ENCODE data around the gene GRHPR.

Gene GRHPR

DNA sequence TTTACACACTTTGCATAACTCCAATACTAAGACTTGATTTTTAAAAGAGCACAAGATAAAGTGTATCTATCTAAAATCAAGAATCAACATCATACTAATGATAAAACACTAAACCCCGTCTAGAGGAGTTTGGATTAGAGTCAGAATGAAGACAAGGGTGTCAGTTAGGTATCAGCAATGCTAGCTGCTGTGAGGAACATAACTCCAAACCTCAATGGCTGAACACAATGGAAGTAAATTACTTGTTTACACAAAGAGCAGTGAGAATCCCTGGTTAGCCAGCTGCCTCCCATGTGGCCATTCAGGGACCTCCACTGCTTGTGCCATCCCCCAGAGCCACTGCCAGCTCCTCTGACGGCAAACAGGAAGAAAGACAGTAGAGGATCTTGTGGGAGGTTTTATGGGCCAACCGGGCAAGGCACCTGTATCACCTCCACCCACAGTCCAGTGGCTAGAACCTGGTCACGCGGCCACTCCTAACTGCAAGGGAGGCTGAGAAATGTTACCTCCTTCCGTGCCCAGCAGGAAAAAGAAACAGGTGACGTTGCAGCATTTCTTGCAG lies 24.0 kb upstream of the GRHPR start:
- DNase-seq (ENCODE audit: low read depth, low spot score), result no peak

DNA sequence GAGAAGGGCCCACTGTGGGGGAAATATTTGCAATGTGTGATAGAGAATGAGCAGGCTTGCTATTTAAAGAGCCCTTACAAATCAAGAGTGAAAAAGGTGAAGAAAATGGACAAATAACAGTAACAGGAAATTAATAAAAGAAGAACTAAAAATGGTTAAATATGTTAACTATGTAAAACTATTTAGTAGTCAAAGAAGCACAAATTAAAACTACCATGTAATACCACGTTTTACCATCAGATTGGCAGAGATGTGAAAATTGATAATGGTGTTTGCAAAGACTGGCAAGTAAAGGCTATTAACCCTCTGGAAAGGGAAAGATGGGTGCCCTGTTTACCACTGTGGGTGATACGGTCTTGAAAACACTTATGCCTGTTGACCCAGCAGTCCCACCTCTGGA lies 23.2 kb upstream of the GRHPR start:
- no peak for DNase-seq (ENCODE audit: low read depth, low spot score)

DNA sequence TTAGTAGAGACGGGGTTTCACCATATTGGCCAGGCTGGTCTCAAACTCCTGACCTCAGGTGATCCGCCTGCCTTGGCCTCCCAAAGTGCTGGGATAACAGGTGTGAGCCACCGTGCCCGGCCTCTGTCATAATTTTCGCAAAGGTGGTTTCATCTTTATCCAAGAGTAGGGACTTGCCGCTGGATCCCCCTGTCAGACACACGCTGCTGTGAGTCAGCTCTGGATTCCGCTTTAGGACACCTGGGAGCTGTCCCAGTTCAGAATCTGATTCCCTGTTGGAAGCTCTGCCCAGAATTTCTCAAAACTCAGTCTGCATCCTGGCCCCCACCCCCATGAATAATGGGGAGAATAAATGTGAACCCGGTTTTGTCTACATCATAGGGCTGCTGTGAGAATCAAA lies 17.9 kb upstream of the GRHPR start:
- DNase-seq (ENCODE audit: low read depth, low spot score), result no peak

DNA sequence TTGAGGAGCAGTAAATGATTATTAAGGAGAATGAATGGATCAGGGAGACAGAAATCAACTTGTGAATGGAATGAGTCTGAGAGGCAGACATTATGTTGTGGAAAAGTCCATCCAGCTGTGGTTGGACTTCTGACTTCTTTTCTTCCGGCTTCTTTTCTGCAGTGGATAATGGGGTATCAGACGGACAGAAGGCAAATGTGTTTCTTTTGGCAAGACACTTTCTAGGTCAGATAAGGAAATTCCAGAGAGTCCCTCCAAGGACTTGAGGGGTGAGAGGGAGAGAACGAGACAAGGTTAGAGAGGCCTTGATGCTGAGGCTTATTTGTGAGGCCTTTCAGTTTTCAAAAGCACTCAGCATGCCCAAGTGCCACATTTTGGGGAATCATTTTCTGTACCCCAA lies 17.1 kb upstream of the GRHPR start:
- no peak for DNase-seq (ENCODE audit: low read depth, low spot score)

DNA sequence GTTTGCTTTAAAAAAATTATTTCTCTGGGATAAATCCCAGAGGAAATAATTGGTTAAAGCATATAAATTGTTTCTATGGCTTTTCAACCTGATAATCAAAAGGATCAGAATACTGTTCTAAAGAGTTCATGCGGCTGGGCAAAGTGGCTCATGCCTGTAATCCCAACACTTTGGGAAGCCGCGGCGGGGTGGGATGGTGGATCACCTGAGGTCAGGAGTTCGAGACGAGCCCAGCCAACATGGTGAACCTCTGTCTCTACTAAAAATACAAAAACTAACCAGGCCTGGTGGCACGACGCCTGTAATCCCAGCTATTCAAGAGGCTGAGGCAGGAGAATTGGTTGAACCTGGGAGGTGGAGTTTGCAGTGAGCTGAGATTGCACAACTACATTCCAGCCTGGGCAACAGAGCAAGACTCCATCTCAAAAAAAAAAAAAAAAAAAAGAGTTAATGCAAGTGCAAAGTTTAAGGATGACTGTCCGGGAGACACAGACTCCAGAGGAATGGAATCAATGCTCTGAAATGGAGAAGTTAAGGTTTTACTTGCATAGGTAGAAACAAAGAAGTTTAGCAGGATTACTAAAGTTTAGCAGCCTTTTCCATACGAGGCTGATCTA lies 16.6 kb upstream of the GRHPR start:
- no peak for DNase-seq (ENCODE audit: low read depth, low spot score)

DNA sequence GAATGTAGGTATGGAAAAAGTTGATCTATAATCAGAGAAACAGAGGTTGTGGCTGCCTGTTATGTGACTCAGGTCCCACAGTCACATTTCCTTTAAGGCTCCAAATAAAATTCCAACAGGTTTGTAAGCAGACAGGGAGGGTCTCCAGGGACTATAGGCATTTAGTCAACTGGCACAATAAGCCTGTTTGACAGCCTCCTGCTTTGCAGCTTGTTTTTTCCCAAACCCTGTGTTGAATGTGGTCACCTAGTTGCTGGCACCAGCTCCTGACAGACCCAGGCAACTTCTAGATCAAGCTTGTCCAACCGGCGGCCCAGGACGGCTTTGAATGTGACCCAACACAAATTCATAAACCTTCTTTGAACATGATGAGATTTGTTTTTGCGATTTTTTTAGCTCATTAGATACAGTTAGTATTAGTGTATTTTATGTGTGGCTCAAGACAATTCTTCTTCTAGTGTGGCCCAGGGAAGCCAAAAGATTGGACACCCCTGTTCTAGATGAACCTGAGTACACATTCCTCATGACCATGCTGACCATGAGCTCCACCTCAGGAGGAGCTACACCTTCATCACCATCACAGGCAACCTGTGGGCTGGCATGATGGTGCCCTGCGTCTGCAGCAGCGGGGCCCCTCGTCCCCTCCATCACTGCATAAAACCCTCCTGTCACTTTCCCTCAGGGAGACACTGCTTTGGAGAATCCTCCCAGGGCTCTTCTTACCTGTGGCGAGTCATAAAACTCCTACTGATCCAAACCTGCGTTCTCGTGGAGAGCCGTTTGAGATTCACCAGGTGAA lies 15.7 kb upstream of the GRHPR start:
- no peak for DNase-seq (ENCODE audit: low read depth, low spot score)

DNA sequence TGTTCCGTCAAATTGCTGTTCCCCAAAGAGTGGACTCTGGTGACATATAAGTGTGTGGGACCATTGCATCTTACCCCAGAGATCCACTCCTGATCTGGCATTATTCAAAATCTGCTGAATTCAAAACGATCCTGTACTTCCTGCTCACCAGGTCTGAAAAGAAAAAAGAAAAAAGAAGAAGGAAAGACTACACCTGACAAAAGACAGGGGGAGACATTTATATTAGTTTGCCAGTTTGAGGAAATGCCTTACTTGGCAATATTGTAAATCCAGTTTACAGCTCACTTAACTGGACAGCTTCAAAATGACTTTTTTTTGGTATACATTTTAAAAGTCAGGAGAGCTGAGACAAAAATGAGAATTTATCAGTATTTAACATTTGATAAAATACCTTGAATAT lies 15.0 kb upstream of the GRHPR start:
- no peak for DNase-seq (ENCODE audit: low read depth, low spot score)

DNA sequence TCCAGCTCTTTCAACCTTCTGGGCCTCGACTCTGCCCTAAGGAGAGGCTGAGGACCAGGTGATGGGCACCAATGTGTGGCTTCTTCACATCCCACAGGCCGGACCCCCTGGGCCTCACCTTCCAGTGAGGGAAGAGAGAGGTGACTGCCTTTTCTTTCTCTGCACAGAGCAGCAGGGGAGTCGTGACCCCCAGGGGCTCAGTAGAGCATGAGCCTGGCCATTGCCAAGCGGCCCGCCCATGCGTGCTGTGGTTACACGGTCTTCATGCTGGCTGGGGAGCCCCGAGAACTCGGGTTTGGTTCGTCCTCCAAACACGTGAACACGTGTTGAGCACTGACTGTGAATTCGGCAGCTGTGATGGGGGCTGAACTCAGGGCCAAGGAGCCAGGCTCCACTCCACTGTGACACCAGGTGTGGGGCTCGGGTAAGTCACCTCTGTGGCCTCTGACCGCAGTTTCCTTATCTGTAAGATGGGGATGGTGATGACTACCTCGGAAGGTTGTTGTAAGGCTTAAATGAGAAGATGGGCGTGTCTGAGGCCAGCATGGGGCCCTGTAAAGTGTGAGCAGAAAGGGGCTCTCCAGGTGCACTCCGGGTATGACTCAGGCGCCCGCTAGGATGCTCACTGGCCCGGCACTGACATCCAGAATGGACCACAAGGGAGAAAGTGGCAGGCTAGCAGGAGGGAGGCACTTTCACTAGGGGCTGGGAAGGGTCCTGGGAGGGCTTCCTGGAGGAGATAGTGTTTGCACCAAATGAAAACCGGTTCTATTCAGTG lies 13.4 kb upstream of the GRHPR start:
- DNase-seq (ENCODE audit: low read depth, low spot score), result no peak

DNA sequence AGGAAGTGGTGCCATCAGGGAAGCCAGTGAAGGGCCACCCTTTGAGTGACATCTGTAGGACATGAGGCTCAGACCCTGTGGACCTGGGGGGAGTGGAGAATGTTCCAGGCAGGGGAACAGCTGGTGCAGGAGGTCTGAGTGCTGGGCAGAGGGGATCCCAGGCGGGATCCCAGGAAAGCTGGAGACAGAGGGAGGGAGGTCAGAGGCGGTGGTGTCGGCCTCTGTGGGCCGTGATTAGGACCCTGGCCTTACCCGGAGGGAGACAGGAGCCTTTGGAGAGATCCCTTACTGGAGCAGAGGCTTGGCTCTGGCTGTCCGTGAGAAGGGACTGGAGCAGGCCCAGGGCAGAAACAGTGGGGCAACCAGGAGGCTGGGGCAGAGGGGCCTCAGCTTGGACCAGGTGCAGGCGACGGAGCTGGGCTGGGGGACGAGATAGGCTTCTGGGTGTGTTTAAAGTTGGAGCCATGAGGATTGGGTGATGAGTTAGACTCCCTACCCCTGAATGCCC lies 12.1 kb upstream of the GRHPR start:
- no peak for DNase-seq (ENCODE audit: low read depth, low spot score)

DNA sequence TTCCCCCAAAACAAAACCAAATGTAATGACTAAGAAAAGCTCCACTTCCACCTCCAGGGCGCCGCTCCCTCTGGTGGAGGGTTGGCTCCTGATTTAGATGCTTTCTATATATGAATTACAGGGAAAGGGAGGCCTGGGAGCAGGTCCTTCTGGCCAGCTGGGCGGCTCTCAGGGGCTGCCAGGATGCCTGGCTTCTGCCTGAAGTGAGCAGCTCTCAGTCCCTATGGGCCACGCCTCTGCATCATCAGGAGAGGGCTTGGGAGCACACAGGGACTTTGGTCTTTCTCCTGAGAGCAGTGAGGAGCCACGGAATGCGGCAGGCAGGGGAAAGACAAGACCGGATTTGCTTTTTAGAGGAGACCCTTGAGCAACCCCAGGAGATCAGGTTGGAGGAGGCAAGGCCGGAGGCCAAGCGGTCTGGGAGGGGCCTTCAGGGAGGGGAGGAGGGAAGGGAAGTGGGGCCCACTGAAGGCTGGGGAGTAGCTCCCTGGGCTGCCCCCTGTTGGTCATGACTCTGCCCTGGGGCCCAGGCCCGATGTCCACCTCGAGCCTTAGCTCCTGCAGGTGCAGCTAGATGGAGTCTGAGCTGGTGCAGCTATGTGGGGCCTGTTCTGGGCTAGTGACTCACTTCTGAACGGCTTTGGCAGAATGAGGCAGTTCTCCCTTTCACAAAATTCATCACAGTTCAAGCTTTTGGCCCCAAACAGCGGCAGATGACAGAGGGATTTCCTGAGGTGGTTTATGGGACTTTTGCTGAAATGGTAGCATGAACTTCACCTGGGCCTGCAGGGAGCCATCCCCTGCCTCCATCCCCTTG lies 11.3 kb upstream of the GRHPR start:
- DNase-seq (ENCODE audit: low read depth, low spot score), result no peak

DNA sequence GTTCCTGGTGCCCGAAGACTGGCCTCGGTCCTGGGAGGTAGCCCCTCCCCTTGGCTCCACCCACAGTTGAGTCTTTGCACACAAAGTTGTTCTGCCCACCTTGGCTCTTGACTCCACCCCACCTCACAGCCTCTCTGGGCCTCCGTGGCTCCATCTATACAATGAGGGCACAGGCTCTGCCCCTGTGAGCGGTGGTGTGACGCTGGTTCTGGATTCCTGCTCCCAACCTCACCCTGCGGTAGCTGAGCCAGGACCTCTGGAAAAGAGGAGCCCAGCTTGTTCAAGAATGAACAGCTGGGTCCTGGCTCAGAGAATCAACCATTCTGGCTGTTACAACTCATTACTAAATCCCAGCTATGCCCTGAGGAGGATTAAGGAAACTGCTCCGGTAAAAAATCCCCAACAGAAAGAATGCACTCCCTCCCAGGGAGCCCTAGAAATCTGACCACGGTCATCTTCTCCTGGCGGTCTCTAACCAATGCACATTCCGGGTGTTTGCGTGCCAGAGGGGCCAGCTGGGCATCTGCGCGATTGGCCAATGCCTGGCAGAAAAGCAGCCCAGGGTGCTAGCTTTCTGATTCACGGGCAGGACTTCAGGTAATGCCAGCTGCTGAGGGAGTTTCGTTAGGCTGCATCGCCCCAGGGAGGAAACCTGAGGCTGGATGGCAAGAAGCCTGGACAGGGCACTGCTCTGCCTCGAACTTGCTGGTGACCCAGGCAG lies 9.9 kb upstream of the GRHPR start:
- DNase-seq (ENCODE audit: low read depth, low spot score), result no peak

DNA sequence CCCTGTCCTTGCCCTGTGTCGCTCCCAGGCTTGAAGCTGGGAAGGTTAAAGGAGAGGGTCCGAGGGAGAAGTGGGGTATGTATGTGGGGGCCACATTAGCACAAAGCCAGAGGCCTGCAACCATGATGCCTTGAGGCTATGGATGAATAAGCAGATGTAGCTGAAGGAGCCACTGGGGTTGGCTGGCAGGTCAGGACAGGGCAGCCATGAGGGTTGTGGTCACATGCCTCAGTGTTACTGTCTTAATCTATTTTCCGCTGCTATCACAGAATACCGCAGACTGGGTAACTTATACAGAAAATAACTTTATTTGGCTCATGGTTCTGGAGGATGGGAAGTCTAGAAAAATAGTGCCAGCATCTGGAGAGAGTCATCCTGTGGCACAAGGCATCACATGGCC lies 9.2 kb upstream of the GRHPR start:
- no peak for DNase-seq (ENCODE audit: low read depth, low spot score)

DNA sequence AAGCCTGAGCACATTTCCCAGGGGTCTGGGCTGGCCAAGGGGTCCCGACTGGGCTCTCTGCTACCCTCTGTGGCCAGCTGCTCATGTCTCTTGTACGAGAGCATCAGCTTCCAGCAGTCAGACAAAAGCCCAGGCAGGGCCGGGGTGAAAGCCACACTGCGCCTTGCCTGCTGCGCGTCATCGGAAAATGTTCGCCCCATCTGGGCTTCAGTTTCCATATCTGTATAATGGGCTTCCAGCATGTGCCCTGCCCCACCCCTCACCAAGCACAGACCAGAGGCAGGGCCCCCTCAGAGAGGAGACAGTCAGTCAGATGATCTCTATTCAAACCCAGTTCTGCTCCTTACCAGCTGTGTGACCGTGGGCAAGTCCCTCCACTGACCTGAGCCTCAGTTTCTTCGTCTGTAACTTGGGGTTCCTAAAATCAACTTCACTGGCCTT lies 8.0 kb upstream of the GRHPR start:
- DNase-seq (ENCODE audit: low read depth, low spot score), result no peak

DNA sequence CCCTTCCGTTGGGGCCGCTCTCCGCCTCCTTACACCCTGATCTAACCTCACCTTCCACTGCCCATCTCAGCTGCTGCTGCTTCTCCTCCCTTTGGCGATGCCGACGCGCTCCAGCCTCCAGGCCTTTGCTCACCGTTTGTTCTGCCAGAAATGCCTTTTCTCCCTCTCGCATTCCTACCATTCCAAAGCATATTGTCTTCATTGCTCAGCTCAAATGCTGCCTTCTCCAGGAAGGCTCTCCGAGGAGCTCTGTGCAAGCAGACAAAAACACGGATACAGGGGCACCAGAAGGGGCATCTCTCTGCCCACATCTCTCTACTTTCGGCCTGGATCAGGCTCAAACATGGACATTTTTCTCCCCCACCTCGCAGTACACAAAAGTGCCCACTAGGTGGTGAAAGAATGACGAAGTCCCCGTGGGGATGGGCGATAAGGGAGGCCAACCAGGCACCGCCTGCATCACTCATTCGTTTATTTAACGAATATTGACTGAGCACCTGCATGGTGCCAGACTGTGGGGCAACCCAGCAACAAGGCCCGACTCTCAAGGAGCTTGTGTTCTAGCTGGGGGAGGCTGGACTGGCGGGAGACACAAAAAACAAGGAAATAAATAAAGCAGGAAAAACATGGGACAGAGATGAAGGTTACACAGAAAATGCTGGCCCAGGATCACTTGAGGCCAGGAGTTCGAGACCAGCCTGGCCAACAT lies 7.3 kb upstream of the GRHPR start:
- no peak for DNase-seq (ENCODE audit: low read depth, low spot score)

DNA sequence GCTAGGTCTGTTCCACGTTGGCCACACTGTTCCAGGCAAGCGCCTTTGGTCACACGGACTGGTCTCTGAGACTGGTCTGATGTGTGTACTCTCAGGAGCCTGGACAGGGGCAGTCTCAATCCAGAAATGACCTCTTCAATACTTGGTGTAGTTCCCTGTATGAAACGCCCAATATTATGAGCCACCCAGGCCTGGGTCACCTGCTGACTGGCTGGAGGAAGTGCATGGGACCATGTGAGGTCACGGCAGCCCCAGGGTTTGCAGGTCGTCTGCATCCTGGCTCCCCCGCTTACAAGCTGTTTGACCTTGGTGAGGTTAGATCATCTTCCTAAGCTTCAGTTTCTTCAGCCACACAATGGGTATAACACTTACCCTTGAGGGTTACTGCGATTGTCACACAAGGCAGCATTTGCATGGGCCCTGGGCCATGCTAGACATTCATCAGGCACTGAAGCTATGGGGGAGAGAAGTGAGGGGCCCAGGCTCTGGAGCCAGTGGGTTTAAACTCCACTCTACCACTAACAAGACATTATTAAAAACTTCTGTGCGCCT lies 5.2 kb upstream of the GRHPR start:
- no peak for DNase-seq (ENCODE audit: low read depth, low spot score)

DNA sequence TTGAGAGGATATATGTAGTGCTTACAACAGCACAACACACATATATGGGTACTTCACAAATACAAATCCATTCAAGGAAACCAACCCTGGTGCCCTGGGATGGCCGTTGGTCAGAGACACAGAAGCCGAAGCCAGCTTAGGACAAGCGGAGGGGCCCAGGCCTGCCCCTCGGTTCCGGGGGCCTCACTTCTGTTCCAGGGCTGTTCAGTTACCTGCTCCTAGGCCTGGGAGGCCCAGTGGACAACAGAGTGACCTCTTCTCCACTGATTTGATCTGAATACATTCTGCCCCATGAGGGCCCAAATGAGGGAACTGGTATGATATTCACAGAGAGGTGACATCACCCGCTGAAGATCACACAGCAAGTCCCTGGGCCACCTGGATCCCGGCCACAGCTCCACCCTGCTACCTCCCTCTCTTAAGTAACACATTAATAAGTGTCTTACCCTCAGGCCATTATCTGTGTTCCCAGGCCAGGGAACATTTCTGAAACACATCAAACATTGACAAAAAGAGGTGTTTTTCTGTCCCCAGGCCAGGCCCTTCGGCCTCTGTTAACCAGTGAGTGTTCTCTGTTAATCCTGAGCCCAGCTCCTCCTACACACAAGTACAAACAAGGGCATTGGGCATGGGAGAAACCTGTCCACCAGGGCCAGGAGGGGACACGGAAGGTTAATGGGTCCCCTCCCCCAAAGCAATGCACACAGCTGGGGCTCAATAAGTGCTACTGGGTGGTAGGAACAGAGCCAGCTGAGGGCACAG lies 4.5 kb upstream of the GRHPR start:
- DNase-seq (ENCODE audit: low read depth, low spot score), result no peak

DNA sequence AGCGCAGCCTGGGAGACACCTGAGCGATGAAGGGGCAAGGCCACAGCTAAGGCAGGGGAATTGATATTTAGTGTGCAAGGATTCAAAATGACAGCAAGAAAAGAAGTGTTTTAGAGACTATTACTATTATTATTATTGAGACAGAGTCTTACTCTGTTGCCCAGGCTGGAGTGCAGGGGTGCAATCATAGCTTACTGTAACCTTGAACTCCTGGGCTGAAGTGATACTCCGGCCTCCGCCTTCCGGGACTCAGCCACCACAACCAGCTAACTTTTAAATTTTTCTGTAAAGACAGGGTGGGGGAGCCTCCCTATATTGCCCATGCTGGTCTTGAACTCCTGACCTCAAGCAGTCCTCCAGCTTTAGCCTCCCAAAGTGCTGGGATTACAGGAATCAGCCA lies 3.3 kb upstream of the GRHPR start:
- DNase-seq (ENCODE audit: low read depth, low spot score), result no peak

DNA sequence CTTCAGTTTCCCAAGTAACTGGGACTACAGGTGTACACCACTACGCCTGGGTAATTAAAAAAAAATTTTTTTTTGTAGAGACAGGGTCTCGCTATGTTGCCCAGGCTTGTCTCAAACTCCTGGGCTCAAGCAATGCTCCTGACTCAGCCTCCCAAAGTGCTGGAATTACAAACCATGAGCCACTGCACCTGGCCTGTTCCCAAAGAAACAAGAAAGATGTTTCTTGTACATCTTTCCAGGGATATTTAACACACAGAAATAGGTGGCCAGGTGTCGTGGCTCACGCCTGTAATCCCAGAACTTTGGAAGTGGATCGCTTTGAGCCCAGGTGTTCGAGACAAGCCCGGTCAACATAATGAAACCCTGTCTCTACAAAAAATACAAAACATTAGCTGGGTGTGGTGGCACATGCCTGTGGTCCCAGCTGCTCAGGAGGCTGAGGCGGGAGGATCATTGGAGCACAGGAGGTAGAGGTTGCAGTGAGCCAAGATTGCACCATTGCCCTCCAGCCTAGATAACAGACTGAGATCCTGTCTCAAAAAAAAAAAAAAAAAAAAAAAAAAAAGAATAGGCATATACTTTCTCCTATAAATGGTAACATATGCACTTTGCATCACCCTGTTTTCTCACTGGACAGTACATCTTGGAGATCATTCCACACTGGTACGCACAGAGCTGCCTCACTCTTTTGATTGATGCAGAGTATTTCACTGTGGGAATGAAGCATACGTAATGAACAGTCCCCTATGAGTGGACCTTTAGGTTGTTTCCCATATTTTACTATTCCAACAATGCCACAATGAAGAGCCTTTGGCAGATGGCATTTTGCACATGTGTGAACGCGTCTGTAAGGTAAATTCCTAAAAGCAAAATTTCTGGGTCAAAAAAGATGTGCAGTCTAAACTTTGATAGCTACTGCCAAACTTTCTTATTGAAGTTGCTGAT lies 2.0 kb upstream of the GRHPR start:
- no peak for DNase-seq (ENCODE audit: low read depth, low spot score)

All from brain pericyte (primary cell).